ENCODE data around the gene POLR1G. TPM values are rescaled to one million over a fixed set of nuclear protein-coding genes. Genes with fewer than 3 reads are reported as not detected.
"Not testable (repeated sequence)": the region's sequence is repeated elsewhere in the genome, so short reads cannot be mapped to it uniquely, and the experiment has no call there.

The POLR1G gene
- total RNA-seq, 1 donor = 10.5 TPM

DNA sequence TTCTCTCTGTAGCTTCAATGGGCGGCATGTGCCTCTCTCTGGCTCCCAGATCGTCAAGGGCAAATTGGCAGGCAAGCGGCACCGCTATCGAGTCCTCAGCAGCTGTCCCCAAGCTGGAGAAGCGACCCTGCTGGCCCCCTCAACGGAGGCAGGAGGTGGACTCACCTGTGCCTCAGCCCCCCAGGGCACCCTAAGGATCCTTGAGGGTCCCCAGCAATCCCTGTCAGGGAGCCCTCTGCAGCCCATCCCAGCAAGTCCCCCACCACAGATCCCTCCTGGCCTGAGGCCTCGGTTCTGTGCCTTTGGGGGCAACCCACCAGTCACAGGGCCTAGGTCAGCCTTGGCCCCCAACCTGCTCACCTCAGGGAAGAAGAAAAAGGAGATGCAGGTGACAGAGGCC, 1.7 kb downstream of the POLR1G start:
- Histone ChIP-seq H3K4me3 (ENCODE audit: insufficient read depth, low read length) (no peak overlapping the region), H3K27me3 (ENCODE audit: insufficient read depth, low read length) (no peaks in the 10 kb centered on the region), H3K4me1 (ENCODE audit: insufficient read depth, low read length) (peaks cover 19% of the 10 kb centered on the region), H3K36me3 (ENCODE audit: insufficient read depth, low read length) (peaks cover 24% of the 10 kb centered on the region), H3K4me2 (ENCODE audit: insufficient read depth, low read length) (no peak overlapping the region), H3K27ac (ENCODE audit: low read depth, low read length) (no peak overlapping the region), H3K79me2 (ENCODE audit: insufficient read depth, low read length) (peaks cover 16% of the 10 kb centered on the region), H4K20me1 (ENCODE audit: insufficient read depth, low read length) (no peaks in the 10 kb centered on the region), H2AFZ (ENCODE audit: low read length) (no peak overlapping the region), H3K9me3 (ENCODE audit: low read depth, low read length) (no peaks in the 10 kb centered on the region)
- DNase-seq (ENCODE audit: insufficient read length, low spot score, missing footprints) = no peak
- TF ChIP-seq, protein P1, sequence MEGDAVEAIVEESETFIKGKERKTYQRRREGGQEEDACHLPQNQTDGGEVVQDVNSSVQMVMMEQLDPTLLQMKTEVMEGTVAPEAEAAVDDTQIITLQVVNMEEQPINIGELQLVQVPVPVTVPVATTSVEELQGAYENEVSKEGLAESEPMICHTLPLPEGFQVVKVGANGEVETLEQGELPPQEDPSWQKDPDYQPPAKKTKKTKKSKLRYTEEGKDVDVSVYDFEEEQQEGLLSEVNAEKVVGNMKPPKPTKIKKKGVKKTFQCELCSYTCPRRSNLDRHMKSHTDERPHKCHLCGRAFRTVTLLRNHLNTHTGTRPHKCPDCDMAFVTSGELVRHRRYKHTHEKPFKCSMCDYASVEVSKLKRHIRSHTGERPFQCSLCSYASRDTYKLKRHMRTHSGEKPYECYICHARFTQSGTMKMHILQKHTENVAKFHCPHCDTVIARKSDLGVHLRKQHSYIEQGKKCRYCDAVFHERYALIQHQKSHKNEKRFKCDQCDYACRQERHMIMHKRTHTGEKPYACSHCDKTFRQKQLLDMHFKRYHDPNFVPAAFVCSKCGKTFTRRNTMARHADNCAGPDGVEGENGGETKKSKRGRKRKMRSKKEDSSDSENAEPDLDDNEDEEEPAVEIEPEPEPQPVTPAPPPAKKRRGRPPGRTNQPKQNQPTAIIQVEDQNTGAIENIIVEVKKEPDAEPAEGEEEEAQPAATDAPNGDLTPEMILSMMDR (IDR thresholded peaks at IDR 0.05; ENCODE audit: extremely low read depth, low read depth, low read length) = no peak

DNA sequence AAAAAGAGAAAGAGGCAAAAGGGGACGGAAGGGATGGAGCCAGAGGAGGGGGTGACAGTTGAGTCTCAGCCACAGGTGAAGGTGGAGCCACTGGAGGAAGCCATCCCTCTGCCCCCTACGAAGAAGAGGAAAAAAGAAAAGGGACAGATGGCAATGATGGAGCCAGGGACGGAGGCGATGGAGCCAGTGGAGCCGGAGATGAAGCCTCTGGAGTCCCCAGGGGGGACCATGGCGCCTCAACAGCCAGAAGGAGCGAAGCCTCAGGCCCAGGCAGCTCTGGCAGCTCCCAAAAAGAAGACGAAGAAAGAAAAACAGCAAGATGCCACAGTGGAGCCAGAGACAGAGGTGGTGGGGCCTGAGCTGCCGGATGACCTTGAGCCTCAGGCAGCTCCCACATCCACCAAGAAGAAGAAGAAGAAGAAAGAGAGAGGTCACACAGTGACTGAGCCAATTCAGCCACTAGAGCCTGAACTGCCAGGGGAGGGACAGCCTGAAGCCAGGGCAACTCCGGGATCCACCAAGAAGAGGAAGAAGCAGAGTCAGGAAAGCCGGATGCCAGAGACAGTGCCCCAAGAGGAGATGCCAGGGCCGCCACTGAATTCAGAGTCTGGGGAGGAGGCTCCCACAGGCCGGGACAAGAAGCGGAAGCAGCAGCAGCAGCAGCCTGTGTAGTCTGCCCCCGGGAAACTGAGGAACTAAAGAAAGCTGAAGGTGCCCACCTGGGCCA, 2.5 kb downstream of the POLR1G start:
- H3K27me3 ChIP-seq (ENCODE audit: insufficient read depth, low read length) = no peaks in the 10 kb centered on the region
- no peak overlapping the region for H3K4me3 ChIP-seq (ENCODE audit: insufficient read depth, low read length)
- H3K27ac ChIP-seq (ENCODE audit: low read depth, low read length) = no peak overlapping the region
- TF ChIP-seq, protein P1 (IDR thresholded peaks at IDR 0.05; ENCODE audit: extremely low read depth, low read depth, low read length) = no peak
- no peaks in the 10 kb centered on the region for H3K9me3 ChIP-seq (ENCODE audit: low read depth, low read length)
- no peaks in the 10 kb centered on the region for H4K20me1 ChIP-seq (ENCODE audit: insufficient read depth, low read length)
- peaks cover 10% of the 10 kb centered on the region for H3K4me1 ChIP-seq (ENCODE audit: insufficient read depth, low read length)
- H3K4me2 ChIP-seq (ENCODE audit: insufficient read depth, low read length) = no peak overlapping the region
- H3K36me3 ChIP-seq (ENCODE audit: insufficient read depth, low read length) = peaks cover 32% of the 10 kb centered on the region
- no peak for DNase-seq (ENCODE audit: insufficient read length, low spot score, missing footprints)
- H2AFZ ChIP-seq (ENCODE audit: low read length) = no peak overlapping the region
- peaks cover 16% of the 10 kb centered on the region for H3K79me2 ChIP-seq (ENCODE audit: insufficient read depth, low read length)

DNA sequence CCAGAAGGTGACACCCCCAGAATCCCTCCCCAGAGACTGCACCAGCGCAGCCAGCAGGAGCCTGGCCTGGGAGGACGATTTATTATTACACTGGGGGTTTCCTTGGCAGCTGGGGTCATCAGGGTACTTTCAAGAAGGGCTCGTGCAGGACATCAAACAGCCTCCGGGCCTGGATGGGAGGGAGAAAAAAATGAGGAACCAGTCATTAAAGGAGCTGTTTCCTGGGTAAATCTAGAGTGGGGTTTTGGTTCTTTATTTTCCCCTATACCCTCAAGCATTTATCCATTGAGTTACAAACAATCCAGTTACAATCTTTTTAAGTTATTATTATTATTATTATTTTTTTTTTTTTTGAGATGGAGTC, 3.1 kb downstream of the POLR1G start:
- Histone ChIP-seq H3K36me3 (ENCODE audit: insufficient read depth, low read length) (peaks cover 38% of the 10 kb centered on the region), H3K27me3 (ENCODE audit: insufficient read depth, low read length) (no peaks in the 10 kb centered on the region), H3K9me3 (ENCODE audit: low read depth, low read length) (no peaks in the 10 kb centered on the region), H3K4me3 (ENCODE audit: insufficient read depth, low read length) (no peak overlapping the region), H3K4me2 (ENCODE audit: insufficient read depth, low read length) (no peak overlapping the region), H3K4me1 (ENCODE audit: insufficient read depth, low read length) (peaks cover 7% of the 10 kb centered on the region), H2AFZ (ENCODE audit: low read length) (no peak overlapping the region), H4K20me1 (ENCODE audit: insufficient read depth, low read length) (no peaks in the 10 kb centered on the region), H3K27ac (ENCODE audit: low read depth, low read length) (no peak overlapping the region), H3K79me2 (ENCODE audit: insufficient read depth, low read length) (peaks cover 16% of the 10 kb centered on the region)
- TF ChIP-seq, protein P1 (IDR thresholded peaks at IDR 0.05; ENCODE audit: extremely low read depth, low read depth, low read length) = no peak
- no peak for DNase-seq (ENCODE audit: insufficient read length, low spot score, missing footprints)

DNA sequence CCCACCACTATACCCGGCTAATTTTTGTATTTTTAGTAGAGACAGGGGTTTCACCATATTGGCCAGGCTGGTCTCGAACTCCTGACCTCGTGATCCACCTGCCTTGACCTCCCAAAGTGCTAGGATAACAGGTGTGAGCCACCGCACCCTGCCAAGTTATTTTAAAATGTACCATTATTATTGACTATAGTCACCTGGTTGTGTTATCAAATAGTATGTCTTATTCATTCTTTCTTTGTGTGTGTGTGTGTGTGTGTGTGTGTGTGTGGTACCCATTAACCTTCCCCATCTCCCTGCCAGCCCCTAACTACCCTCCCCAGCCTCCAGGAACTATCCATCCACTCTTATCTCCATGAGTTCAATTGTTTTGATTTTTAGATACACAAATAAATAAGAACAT, 3.9 kb downstream of the POLR1G start:
- H3K4me2 ChIP-seq (ENCODE audit: insufficient read depth, low read length); H3K4me1 ChIP-seq (ENCODE audit: insufficient read depth, low read length): not testable (repeated sequence)
- peaks cover 42% of the 10 kb centered on the region for H3K36me3 ChIP-seq (ENCODE audit: insufficient read depth, low read length)

More for the DNA sequence above, 3.9 kb downstream of the POLR1G start:
- not testable (repeated sequence) for H3K27me3 ChIP-seq (ENCODE audit: insufficient read depth, low read length); H3K4me3 ChIP-seq (ENCODE audit: insufficient read depth, low read length); DNase-seq (ENCODE audit: insufficient read length, low spot score, missing footprints); H4K20me1 ChIP-seq (ENCODE audit: insufficient read depth, low read length); H2AFZ ChIP-seq (ENCODE audit: low read length); H3K9me3 ChIP-seq (ENCODE audit: low read depth, low read length); H3K27ac ChIP-seq (ENCODE audit: low read depth, low read length)
- H3K79me2 ChIP-seq (ENCODE audit: insufficient read depth, low read length) = peaks cover 16% of the 10 kb centered on the region
